HG03135 (cell line): ENCODE measurements around the gene MCTP1.
"Not testable (repeated sequence)": the region's sequence is repeated elsewhere in the genome, so short reads cannot be mapped to it uniquely, and the experiment has no call there.

Experiments used
- ATAC-seq: cut with Tn5 transposase; IDR thresholded peaks from one replicate; pipeline ENCODE4 v1.9.1; 2021; ENCODE audit warnings: mild to moderate bottlenecking, moderate library complexity; ENCODE audit not compliant: unreplicated experiment

The MCTP1 gene

DNA sequence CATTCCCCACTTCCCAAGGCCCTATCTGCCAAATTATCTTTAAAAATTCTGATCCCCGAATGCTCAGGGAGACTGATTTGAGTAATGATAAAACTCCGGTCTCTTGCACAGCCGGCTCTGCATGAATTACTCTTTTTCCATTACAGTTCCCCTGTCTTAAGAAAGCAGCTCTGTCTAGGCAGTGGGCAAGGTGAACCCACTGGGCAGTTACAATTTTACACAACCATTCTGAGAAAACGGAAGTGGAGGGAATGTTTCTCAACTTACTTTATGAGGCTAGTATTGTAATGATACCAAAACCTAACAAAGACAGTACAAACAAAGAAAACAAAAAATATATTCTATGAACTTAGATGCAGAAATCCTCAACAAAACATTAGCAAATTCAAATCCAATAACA, 100.0 kb downstream of the MCTP1 start:
- ATAC-seq = no peak

DNA sequence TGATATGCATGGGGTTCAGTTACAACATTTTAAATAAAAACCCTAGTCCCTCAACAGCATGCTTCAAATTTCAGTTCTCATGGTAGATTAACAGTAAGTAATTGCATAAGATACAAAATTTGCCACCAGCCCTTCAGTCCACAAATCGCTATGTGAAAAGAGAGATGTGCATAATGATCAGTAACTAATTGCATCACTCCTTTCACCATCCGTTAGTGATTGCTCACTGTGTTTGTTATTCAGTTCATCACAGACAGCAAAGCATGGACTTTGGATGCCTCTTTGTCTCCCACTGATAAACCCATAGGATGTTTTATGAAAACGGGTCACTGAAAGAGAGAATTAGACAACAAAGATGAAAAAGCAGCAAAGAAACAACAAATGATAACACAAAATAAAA, 103.2 kb downstream of the MCTP1 start:
- ATAC-seq = no peak

DNA sequence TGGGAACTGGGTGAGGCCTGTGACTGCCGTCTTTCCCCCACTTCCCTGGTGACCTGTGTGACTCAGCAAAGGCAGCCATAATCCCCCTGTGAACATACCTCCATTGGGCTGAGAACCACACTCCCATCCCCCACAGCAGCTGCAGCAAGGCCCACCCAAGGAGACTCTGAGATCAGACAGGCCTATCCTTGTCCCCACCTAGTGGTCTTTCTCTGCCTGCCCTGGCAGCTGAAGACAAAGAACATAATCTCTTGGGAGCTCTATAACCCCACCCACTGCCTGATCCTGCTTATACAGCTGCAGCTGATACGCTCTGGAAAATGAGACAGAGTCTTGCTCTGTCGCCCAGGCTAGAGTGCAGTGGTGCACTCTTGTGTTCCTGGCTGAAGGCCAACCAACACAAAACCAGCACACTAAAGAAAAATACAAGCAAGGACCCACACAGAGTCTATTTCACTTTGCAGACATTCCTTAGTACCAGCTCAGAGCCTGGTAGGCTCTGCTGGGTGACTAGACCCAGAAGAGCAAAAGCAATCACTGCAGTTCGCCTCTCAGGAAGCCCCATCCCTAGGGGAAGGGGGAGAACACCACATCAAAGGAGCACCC, 106.7 kb downstream of the MCTP1 start:
- ATAC-seq = no peak

DNA sequence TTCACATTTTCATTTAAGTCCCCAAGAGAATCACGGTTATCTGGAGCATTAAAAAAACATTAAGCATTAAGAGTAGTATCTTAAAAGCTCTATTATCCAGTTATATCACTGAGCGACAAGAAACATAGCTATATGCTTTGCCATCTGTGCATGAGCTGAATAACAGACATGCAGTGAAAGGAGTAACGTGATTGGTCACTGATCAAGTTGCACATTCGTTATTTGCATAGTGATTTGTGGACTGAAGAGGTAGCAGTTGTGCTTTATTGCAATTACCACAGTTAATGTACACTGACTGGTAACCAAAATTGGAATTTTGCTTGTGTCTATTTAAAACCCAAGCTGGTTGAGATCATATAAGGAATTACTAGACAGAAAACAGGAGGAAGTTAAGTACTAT, 107.4 kb downstream of the MCTP1 start:
- no peak for ATAC-seq

DNA sequence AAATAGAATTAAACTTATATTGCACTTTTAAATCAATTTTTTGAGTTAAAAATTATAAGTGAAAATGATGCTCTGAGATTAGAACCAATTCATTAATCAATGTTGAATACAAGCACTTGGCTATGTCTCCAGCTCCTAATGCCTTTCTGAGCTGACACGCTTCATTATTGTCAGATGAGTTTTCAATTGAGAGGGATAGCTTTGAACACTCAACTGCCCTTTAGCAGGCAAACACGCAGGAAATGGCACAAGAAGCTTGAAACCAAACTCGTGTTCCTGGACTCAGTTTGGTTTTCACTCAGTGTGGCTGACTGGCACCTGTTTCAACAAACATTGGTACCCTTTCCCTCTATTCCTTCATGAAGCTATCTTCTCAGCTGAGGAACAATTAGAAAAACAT, 109.8 kb downstream of the MCTP1 start:
- ATAC-seq = no peak

DNA sequence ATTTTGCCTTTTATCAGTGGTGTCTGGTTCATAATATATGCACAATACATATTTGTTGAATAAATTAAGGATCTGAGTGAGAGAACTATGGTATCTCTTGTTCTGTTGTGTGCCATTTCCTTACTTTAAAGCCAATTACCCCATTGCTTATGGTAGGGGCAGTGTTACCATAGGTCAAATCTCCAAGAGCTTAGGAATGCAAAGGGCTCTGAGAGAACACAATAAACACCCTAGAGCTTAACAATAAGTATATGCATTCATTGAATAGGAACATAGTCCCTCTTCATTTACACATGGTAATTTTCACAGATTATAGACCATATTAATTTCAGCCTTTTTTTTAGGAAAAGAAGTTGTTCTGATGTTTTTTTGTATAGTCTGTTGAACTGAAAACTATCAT, 112.2 kb downstream of the MCTP1 start:
- no peak for ATAC-seq

DNA sequence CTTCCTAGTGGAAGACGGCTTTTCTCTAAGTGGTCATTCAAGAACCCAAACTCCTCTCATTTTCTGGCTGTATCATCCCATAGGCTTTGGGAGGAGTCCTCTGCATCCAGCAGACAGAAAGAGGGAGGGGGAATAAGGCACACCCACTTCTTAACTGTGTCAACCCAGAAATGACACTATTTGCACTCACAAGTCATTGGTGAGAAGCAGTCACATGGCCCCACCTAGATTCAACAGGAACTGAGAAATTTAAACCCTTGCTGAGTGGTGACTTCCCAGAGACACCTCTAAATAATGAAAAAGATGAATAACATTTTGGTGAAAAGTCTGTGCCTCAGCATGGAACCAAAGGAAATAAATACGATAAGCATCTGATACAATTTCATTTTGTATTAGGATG, 120.0 kb downstream of the MCTP1 start:
- ATAC-seq = no peak

DNA sequence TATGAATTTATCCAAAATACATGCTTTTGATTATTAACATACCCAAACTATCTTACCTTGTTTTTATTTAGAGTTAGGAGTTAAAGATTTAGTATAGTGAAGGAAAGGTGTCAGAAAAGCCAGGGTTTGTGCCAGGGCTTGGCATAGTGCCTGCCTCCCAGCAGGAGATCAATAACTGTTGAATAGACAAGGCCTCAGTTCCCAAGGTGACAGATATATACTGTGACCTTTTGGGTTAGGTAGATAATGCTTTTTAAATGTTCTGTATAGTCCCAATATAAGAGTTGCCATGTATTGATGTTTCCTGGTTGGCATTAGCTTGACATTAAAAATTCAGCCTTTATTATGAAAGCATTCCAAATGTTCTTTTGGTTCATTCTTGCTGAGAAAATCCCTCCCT, 121.8 kb downstream of the MCTP1 start:
- no peak for ATAC-seq

DNA sequence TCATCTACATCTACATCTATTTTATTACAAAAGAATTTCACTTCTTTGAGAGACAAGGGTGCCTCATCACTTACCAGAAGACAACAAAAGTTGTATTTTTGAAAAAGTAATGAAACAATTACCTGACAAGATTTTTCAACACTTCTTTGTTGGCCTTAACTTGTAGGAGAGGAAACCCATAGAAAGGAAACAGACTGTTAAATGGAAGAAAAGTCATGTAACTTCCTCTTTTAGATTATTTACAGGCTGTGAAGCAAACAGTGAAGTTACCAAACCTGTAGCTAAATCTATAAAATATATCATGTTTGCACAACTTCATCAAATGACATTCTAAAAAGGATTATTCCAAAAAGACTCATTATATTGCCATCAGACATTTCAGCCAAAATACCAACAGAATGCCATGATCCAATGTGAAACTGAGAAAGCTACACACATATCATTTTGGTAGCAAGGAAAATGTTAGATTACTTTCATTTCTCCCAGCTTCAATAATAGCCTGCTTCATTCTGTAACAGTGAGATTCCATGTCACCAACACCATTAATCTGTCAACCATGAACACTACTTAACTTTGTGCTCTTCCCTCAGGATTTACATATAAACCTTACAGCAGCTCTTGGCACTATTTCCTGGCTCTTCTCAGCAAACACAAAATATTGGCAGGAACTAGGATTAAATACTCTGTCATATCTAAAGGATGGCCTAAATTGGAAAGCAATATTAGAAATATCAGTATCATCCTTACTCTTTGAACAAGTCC, 122.5 kb downstream of the MCTP1 start:
- no peak for ATAC-seq

DNA sequence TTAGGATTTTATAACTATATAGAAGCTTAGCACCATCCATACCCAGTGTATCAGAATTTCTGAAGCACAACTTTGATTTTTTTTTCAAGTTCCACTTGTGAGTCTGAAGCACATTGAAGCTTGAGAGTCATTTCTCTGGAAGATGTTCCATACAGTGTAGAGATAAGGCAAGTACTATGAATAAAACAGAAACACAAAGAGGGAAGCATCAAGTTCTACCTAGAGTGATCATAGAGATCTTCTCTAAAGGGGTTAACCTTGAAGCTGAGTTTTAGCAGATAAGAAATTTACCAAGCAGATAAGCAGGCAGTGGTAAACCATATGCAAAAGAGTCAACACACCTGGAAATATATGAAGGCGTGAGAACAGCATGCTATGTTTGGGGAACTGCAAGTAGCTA, 125.3 kb downstream of the MCTP1 start:
- ATAC-seq = no peak

DNA sequence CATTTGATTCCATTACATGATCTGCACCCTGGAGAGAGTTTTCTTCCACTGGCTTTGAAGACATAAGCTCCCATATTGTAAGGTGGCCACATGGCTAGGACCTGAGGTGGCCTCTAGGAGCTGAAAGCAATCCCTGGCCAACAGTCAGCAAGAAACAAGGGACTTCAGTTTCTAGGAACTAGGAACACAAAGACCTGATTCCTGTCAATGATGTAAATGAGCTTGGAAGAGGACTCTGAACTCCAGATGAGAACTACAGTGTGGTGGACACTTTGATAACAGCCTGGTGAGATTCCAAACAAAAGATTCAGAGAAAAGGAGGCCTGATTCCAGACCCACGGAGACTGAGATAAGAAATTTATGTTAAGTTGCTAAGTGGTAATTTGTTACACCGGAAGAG, 129.0 kb downstream of the MCTP1 start:
- ATAC-seq = no peak

DNA sequence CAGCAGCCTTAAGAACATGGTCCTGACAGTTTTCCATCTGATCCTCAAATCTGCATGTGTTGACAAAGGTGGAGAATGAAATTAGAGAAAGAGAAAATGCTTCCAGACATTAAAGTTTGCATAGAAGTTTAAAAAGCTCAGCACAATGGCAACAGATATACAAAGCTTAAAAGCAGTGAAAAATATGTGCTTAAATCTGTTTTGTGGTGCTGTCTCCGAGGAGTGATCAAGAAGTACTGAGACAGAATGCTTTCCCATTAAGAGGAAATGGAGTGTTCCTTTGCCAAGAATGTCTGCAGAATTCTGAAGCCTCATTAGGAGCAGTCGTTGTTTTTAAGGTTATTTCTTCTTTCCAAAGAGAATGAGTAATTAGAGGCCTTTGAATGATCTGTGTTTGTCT, 131.4 kb downstream of the MCTP1 start:
- ATAC-seq = no peak

DNA sequence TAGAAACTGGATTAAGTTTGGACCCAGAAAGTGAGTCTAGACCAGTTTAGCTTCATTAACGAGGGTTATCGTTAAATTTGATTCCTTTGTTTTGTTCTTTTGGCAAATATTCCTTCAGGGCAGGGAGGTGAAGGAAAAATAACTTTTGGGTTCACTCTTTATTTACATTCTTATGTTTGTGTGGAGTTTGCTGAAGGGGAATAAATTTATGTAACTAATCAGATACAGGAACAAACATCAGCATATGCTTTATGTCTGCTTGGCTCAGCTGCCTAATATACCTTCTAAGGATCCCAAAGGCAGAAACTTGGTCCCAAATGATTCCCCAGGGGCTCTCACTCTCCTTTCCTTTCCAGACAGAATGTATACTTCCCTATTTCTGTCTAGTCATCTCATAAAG, 132.4 kb downstream of the MCTP1 start:
- ATAC-seq = no peak

DNA sequence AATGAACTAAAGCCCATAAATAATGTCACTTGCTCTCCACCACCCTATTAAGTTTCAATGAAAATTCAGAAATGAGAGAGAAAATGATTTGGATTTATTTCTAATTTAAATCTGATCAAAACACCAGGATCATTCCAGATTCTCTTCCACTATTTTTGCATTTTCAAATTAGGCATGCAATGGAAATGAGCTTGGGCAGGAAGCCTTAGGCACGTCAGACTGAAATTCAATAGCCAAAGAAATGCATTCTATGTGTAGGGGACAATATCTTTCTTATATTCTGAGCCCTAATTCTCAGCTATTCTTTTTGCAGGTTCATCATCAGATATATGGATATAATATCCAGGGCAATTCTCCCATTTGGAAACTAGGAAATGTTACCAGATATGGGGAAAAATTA, 132.8 kb downstream of the MCTP1 start:
- ATAC-seq = no peak

DNA sequence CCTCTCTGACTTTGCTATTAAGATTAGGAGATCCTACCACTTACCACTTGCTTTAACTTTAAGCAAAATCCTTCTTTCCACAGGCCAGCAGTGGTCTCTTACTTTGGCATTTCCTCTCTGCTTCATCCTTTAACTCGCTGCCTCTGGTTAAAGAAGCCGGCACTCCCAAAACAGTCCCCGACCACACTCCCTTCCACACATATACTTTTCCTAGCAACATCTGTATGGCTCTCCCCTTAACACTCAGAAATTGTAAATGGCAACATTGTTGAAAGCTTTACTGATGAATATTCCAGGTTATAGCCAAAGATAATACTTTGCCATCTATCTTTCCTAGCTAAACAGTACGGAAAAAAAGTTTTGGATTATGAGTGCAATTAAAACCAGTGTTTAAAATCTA, 133.2 kb downstream of the MCTP1 start:
- ATAC-seq = no peak

DNA sequence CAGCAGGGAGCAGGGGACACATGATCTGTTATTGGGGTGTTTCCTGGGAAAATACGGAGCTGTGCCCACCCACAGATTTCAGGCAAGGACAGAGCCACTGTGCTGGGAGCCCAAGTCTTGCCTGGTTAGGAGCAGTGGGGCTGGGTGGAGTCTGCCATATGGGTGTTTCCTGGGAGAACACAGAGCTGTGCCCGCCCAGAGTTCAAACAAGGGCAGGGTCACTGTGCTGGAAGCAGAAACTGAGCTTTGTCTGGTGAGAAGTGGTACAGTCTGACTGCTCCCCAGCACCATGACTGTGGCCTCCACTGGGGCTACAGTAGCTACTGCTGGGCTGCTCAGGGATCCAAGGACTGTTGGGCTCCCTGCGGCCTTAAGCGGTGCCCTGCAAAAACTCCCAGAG, 135.5 kb downstream of the MCTP1 start:
- no peak for ATAC-seq

DNA sequence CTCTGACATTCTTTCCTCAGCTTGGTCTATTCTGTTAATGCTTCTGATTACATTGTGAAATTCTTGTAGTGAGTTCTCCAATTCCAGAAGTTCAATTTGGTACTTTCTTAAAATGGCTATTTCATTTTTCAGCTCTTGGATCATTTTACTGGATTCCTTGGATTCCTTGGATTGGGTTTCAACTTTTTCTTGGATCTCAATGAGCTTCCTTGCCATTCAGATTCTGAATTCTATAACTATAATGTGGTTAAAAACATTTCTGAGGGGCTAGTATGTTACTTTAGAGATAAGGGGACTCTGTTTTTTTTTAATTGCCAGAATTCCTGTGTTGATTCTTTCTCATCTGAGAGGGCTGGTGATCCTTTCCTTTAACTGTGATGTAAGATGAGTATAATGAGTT, 136.4 kb downstream of the MCTP1 start:
- no peak for ATAC-seq

DNA sequence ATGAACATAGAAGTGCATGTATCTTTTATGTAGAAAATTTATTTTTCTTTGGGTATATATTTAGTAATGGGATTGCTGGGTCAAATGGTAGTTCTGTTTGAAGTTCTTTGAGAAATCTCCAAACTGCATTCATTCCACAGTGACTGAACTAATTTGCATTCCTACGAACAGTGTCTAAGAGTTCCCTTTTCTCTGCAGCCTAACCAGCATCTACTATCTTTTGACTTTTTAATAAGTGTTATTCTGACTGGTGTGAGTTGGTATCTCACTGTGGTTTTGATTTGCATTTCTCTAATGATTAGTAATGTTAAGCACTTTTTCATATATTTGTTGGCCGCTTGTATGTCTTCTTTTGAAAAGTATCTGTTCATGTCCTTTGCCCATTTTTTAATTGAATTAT, 141.0 kb downstream of the MCTP1 start:
- not testable (repeated sequence) for ATAC-seq

DNA sequence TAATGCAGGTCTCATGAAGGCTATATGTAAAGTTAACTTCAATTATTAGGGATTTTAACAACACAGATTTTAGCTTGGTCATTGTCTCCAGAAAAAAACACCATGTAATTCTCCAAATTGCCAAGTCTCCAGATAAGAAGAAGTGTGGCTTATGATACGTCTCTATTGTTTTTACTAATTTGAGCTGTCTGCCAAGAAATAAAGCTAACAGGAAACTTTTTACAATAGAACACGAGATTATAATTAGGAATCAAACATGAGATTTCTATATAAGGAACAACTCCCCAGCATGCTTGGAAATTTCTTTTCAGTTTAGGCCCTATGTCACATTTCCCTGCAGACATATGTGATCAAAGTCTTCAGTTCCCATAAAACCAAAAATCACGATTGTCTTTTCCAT, 142.7 kb downstream of the MCTP1 start:
- ATAC-seq = no peak

DNA sequence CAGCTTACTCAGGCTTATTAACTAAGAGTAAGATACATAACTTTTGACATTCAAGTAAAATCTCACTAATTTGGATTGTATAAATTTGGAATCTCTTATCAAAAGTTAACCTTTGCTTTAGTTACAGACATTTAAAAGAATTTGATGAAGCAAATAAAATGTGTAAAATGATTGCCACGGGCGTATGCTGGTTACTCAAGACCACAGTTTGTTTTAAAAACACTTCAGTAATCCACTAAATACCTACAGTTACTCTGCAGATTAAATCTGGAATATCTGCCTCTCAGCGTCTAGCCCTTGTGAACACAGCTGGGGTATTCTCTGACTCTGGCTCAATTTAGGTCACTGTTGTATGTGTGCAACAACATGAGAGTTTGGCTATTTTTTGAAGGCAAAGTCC, 143.8 kb downstream of the MCTP1 start:
- ATAC-seq = no peak

DNA sequence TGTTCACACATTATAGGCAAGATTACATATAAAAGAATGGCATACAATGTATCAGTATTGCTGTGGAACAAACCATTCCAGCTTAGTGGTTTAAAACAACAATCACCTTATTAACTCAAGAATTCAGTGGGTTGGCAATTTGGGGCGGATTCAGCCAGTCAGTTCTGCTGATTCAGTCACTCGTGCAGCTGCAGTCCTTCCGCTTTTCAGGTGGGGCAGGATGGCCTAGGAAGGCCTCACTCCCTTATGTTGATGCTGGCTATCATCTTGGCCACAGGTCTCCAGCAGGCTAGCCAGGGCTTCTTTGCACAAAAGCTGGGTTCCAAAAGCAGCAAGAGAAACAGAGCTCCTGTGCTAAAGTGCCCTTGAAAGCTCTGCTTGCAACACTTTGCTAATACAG, 150.6 kb downstream of the MCTP1 start:
- no peak for ATAC-seq

DNA sequence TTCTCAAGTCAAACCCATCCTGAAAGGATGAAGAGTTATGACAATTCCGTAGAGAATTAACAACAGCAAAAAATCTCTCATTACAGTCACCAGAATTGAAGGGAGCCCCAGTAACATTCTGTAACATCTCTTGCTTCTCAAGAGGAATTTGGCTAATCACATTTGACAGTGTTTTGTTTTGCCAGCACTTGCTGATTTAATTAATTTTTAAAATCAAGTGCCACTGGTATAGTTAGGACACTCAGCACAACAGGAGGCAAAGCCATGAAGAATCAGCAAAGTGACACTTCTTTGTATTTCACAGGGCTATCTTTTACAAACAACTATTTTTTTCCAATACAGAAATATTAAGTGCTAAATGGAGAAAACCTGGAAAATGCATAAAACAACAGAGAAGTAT, 152.8 kb downstream of the MCTP1 start:
- no peak for ATAC-seq

DNA sequence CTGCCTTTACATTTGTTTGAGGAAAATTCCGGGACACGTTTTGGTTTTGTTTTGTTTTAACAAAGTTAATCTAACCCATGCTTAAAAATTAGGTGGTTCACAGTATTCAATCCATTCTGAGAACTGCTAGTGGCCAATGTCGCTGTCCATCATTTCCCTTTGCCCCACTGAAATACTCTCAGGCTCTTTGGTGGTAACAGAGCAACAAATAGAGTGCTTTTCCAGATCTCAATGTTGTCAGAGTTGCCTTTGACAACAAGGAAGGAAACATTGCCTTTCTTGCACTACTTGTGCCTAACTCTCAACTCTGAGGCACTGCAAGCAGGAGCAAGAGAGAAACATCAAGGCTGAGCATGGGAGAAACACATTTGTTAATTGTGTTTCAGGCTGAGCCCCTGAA, 154.0 kb downstream of the MCTP1 start:
- ATAC-seq = no peak
